K562 (cell line): ENCODE data around the gene SENP1. TPM values are rescaled to one million over a fixed set of nuclear protein-coding genes. Genes with fewer than 3 reads are reported as not detected.

Experiments
- KLF6 ChIP-seq: fragments of 250-450 bp; sonication (Bioruptor Pico); IDR thresholded peaks from 2 replicates; pipeline ENCODE4 v1.4.0; 2020; ENCODE audit warnings: mild to moderate bottlenecking, moderate library complexity, borderline replicate concordance
- RBM15 ChIP-seq: fragments of 200-400 bp; formaldehyde crosslinking; IDR thresholded peaks from 2 replicates; pipeline ENCODE4 v1.6.1; 2018; ENCODE audit warnings: mild to moderate bottlenecking, low read length, moderate library complexity; ENCODE audit not compliant: insufficient read depth
- ZNF232 ChIP-seq: sonication (generic); formaldehyde crosslinking; IDR thresholded peaks from 2 replicates; pipeline ENCODE4 v1.8.0; 2022; ENCODE audit warnings: mild to moderate bottlenecking, missing genetic modification reagents
- polyA plus RNA-seq, 8 experiments: library from polyadenylated mRNA; depleted of rRNA in 4 of 8; stranded (reverse) in 5 of 8; unstranded in 3 of 8; fragments of >200 nt; fragmentation: Nextera tagmentation in 2 of 8; fragmentation: Illumina TruSeq in 1 of 8; extraction: Ambion mirVana in 2 of 8; extraction: Trizol in 1 of 8; gene quantifications; 2 replicates each; pipeline versions ENCODE4 v1.2.1 to v1.2.3, GENCODE V29; 2011 to 2014; ENCODE audit warnings: inconsistent platforms in 1 of 8, missing spikeins in 1 of 8
- total RNA-seq, 7 experiments: library from RNA; depleted of rRNA in 6 of 7; stranded (reverse); fragments of >200 nt in 6 of 7; fragmentation: Illumina TruSeq in 2 of 7; extraction: Trizol in 2 of 7; gene quantifications; 2 replicates each; pipeline versions ENCODE4 v1.2.1 to v1.2.3, GENCODE V29; 2011 to 2021; ENCODE audit warnings: low replicate concordance in 1 of 7
- TF ChIP-seq, protein P1 (sequence below): fragments of 200-600 bp; sonication (generic); IDR thresholded peaks from one replicate; pipeline ENCODE4 v1.6.1; 2012; ENCODE audit warnings: mild to moderate bottlenecking, low read depth, low read length, inconsistent platforms
- TF ChIP-seq, protein P2 (sequence below), 2 experiments: fragments of 450-650 bp in 1 of 2; sonication (generic) in 1 of 2; formaldehyde crosslinking in 1 of 2; IDR thresholded peaks; 2 replicates each; pipeline versions ENCODE4 v1.7.1 to v1.9.0; 2016 to 2022; ENCODE audit warnings: inconsistent platforms in 1 of 2, mild to moderate bottlenecking in 1 of 2, missing genetic modification reagents in 1 of 2

SENP1 gene
- total and polyA plus RNA-seq, 9 of the 15 experiments (the other 6 are each of a cell fraction or from before 2014, with no cell fraction given): 15.5 to 59.0 (median 36.3) TPM

DNA sequence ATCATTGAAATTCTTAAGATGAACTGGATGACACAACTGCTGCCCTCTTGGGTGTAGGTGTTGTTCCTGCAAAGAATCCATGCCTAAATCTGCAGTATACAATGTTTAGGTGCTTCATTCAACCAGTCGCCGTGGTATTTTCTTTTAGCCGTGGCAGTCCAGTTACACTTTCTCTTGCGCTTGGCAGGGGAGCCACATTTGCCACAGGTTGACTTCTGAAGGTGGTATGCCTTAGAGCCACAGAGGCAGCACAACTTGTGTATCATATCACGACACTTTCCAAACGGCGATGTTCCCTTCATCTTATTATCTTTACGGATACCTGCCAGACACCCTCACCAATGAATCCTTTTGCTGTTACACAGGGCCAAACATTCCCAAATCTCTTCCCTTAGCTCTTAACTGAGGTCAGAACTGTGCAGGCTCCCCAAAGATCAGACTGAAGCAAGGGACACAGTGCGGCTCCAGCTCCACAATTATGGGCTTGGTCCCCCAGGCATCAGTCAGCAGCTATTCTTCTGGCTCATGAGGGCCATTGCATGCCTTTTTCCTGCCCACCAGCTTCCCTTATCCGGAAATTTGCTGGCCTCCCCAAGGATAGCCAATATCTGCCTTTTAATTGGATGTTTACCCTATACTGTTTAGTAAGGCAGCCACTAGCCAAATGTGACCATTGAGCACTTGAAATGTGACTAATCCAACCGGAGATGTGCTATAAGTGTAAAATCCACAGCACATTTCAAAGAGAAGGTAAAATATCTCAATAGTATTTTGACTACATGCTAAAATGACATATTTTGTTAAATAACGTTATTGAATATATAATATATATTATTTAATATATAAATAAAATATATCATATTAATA, 50.7 kb downstream of the SENP1 start (continued):
- TF ChIP-seq, protein P1, sequence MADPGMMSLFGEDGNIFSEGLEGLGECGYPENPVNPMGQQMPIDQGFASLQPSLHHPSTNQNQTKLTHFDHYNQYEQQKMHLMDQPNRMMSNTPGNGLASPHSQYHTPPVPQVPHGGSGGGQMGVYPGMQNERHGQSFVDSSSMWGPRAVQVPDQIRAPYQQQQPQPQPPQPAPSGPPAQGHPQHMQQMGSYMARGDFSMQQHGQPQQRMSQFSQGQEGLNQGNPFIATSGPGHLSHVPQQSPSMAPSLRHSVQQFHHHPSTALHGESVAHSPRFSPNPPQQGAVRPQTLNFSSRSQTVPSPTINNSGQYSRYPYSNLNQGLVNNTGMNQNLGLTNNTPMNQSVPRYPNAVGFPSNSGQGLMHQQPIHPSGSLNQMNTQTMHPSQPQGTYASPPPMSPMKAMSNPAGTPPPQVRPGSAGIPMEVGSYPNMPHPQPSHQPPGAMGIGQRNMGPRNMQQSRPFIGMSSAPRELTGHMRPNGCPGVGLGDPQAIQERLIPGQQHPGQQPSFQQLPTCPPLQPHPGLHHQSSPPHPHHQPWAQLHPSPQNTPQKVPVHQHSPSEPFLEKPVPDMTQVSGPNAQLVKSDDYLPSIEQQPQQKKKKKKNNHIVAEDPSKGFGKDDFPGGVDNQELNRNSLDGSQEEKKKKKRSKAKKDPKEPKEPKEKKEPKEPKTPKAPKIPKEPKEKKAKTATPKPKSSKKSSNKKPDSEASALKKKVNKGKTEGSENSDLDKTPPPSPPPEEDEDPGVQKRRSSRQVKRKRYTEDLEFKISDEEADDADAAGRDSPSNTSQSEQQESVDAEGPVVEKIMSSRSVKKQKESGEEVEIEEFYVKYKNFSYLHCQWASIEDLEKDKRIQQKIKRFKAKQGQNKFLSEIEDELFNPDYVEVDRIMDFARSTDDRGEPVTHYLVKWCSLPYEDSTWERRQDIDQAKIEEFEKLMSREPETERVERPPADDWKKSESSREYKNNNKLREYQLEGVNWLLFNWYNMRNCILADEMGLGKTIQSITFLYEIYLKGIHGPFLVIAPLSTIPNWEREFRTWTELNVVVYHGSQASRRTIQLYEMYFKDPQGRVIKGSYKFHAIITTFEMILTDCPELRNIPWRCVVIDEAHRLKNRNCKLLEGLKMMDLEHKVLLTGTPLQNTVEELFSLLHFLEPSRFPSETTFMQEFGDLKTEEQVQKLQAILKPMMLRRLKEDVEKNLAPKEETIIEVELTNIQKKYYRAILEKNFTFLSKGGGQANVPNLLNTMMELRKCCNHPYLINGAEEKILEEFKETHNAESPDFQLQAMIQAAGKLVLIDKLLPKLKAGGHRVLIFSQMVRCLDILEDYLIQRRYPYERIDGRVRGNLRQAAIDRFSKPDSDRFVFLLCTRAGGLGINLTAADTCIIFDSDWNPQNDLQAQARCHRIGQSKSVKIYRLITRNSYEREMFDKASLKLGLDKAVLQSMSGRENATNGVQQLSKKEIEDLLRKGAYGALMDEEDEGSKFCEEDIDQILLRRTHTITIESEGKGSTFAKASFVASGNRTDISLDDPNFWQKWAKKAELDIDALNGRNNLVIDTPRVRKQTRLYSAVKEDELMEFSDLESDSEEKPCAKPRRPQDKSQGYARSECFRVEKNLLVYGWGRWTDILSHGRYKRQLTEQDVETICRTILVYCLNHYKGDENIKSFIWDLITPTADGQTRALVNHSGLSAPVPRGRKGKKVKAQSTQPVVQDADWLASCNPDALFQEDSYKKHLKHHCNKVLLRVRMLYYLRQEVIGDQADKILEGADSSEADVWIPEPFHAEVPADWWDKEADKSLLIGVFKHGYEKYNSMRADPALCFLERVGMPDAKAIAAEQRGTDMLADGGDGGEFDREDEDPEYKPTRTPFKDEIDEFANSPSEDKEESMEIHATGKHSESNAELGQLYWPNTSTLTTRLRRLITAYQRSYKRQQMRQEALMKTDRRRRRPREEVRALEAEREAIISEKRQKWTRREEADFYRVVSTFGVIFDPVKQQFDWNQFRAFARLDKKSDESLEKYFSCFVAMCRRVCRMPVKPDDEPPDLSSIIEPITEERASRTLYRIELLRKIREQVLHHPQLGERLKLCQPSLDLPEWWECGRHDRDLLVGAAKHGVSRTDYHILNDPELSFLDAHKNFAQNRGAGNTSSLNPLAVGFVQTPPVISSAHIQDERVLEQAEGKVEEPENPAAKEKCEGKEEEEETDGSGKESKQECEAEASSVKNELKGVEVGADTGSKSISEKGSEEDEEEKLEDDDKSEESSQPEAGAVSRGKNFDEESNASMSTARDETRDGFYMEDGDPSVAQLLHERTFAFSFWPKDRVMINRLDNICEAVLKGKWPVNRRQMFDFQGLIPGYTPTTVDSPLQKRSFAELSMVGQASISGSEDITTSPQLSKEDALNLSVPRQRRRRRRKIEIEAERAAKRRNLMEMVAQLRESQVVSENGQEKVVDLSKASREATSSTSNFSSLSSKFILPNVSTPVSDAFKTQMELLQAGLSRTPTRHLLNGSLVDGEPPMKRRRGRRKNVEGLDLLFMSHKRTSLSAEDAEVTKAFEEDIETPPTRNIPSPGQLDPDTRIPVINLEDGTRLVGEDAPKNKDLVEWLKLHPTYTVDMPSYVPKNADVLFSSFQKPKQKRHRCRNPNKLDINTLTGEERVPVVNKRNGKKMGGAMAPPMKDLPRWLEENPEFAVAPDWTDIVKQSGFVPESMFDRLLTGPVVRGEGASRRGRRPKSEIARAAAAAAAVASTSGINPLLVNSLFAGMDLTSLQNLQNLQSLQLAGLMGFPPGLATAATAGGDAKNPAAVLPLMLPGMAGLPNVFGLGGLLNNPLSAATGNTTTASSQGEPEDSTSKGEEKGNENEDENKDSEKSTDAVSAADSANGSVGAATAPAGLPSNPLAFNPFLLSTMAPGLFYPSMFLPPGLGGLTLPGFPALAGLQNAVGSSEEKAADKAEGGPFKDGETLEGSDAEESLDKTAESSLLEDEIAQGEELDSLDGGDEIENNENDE: no peak
- TF ChIP-seq ZNF232 (no peak), KLF6 (no peak), RBM15 (no peak)
- TF ChIP-seq, protein P2, sequence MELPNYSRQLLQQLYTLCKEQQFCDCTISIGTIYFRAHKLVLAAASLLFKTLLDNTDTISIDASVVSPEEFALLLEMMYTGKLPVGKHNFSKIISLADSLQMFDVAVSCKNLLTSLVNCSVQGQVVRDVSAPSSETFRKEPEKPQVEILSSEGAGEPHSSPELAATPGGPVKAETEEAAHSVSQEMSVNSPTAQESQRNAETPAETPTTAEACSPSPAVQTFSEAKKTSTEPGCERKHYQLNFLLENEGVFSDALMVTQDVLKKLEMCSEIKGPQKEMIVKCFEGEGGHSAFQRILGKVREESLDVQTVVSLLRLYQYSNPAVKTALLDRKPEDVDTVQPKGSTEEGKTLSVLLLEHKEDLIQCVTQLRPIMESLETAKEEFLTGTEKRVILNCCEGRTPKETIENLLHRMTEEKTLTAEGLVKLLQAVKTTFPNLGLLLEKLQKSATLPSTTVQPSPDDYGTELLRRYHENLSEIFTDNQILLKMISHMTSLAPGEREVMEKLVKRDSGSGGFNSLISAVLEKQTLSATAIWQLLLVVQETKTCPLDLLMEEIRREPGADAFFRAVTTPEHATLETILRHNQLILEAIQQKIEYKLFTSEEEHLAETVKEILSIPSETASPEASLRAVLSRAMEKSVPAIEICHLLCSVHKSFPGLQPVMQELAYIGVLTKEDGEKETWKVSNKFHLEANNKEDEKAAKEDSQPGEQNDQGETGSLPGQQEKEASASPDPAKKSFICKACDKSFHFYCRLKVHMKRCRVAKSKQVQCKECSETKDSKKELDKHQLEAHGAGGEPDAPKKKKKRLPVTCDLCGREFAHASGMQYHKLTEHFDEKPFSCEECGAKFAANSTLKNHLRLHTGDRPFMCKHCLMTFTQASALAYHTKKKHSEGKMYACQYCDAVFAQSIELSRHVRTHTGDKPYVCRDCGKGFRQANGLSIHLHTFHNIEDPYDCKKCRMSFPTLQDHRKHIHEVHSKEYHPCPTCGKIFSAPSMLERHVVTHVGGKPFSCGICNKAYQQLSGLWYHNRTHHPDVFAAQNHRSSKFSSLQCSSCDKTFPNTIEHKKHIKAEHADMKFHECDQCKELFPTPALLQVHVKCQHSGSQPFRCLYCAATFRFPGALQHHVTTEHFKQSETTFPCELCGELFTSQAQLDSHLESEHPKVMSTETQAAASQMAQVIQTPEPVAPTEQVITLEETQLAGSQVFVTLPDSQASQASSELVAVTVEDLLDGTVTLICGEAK (IDR thresholded peaks at IDR 0.05): no peak
- TF ChIP-seq, protein P2 (CRISPR knock-in tag; IDR thresholded peaks at IDR 0.05): no peak
